SK-N-MC (cell line): Measurements from ENCODE around the gene FBXO21.

Source experiments
- EZH2 ChIP-seq: fragments of 200-600 bp; sonication (generic); IDR thresholded peaks from one replicate; pipeline ENCODE4 v1.6.1; 2017; ENCODE audit warnings: antibody characterized with exemption
- FOXP2 ChIP-seq: optimal IDR thresholded peaks from 2 replicates; pipeline ENCODE3; 2011; ENCODE audit warnings: mild to moderate bottlenecking, moderate library complexity; ENCODE audit not compliant: insufficient read depth; ENCODE audit errors: extremely low read length, control extremely low read depth
- POLR2AphosphoS5 ChIP-seq: IDR thresholded peaks from 2 replicates; pipeline ENCODE4 v1.6.1; 2012; ENCODE audit warnings: mild to moderate bottlenecking, low read depth, low read length, borderline replicate concordance

GRCh38 chr12:117145597-117146154 is 44.6 kb downstream of the FBXO21 start:
- TF ChIP-seq EZH2 (no peak), POLR2AphosphoS5 (no peak), FOXP2 (no peak)
